HG03095 (cell line): ENCODE measurements around the gene PDE9A.
"Not testable (repeated sequence)": the region's sequence is repeated elsewhere in the genome, so short reads cannot be mapped to it uniquely, and the experiment has no call there.

ENCODE experiments used
- ATAC-seq: cut with Tn5 transposase; IDR thresholded peaks from one replicate; pipeline ENCODE4 v1.9.1; 2021; ENCODE audit warnings: moderate library complexity; ENCODE audit not compliant: unreplicated experiment

PDE9A gene

GRCh38 chr21:42653231-42654061 lies at the start of gene PDE9A:
Gene PDE9A (plus strand): TSS chr21:42653621. CDS start chr21:42653815, 194 bp downstream.
- ATAC-seq = no peak

- no peak for ATAC-seq
Observed at GRCh38 chr21:42607102-42607501, 46.3 kb upstream of the PDE9A start.

- ATAC-seq = no peak
Observed at GRCh38 chr21:42607525-42608102, 45.8 kb upstream of the PDE9A start.

DNA sequence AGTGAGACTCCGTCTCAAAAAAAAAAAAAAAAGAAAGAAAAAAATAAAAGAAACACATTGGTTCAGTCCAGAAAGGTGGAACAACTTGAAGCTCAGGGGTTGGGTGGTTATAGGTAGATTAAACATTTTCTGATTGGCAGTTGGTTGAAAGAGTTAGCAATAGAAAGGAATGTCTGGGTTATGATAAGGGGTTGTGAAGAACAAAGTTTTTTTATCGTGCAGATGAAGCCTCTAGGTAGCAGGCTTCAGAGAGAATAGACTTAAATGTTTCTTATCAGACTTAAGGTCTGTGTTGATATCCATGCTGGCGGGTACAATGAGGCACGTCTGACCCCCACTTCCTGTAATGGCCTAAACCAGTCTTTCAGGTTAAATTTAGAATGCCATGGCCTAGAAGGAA lies 45.0 kb upstream of the PDE9A start:
- no peak for ATAC-seq

- no peak for ATAC-seq
Observed at GRCh38 chr21:42609811-42610210, 43.6 kb upstream of the PDE9A start.

GRCh38 chr21:42611852-42612251 lies 41.6 kb upstream of the PDE9A start:
- ATAC-seq = no peak

- ATAC-seq = no peak
Observed at GRCh38 chr21:42612390-42612789, 41.0 kb upstream of the PDE9A start.

- no peak for ATAC-seq
Observed at GRCh38 chr21:42613756-42614155, 39.7 kb upstream of the PDE9A start.

GRCh38 chr21:42614396-42614795 lies 39.0 kb upstream of the PDE9A start:
- no peak for ATAC-seq

DNA sequence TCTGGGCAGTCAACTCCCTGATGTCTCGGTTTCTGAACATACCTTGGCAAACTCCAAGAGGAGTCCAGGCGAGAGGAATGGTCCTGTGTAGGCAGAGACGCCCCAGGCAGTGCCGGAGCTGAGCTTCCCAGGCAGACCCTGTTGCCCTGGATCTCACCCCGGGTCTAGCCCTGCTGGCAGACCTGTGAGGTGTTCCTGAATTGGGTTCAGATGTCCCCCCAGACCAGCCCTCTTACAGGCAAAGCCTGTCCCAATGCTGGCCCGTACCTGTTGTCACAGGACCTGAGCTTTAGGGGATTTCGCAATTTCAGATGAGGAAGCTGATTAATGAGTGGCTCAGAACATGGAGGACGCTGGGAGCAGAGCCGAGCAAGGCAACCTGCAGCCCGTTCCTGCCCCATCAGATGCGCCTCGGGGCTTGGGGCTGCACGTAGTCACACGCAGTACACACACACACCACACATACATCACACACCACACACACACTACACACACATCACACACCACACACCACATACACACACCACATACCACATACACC lies 38.5 kb upstream of the PDE9A start:
- ATAC-seq = no peak

- ATAC-seq = not testable (repeated sequence)
Observed at GRCh38 chr21:42615377-42615776, 38.0 kb upstream of the PDE9A start.

DNA sequence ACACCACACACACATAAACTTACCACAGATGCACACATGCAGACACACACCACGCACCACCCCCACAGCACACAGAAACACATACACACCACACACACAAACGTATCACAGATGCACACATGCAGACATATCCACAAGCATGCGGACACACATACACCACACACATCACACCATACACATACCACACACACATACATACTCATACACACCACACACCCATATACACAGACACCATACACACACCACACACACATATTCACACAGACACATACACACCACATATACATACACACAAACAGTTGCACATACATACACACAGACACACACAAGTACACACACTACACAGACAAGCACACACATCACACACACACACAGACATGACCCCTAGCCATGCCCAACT lies 37.5 kb upstream of the PDE9A start:
- no peak for ATAC-seq

DNA sequence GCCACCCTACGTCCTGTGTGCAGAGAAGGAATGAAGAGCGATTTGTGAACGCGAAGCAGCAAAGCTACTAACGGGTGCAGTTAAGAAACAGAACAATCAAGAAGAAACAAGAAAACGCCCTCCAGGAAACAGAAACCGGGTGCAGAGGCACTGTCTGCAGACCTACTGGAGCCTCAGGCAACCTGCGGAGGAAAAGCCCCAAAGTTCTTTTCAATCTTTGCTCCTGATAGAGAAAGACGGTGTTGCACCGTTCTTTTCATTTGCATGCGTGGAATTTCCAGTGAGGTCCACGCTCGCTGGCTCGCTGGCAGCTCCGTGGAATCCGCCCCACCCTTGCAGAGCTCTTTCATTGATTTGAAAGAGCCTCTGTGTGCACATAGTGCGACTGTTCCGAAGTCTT lies 37.0 kb upstream of the PDE9A start:
- ATAC-seq = no peak

DNA sequence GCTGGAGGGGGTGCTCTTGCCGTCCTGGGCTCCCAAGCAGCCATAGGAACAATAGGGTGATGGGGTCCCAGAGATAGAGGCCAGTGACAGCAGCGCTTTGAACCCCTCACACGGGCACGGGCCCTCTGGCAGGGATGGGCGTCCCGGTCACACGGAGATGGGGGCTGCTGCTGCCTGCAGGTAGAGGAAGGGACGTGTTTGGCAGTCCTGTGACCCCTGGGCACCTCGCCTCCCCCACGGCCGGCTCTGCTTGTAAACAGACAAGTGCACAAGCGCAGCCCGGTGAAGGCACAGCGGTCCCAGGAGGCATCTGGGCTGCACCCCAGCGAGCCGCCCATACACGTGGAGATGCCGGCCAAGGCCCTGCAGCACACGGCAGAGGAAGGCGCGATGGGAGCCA lies 36.5 kb upstream of the PDE9A start:
- ATAC-seq = no peak

- ATAC-seq = no peak
Observed at GRCh38 chr21:42617486-42617885, 35.9 kb upstream of the PDE9A start.

GRCh38 chr21:42618707-42619102 lies 34.7 kb upstream of the PDE9A start:
- no peak for ATAC-seq

- ATAC-seq = no peak
Observed at GRCh38 chr21:42619166-42619565, 34.3 kb upstream of the PDE9A start.

DNA sequence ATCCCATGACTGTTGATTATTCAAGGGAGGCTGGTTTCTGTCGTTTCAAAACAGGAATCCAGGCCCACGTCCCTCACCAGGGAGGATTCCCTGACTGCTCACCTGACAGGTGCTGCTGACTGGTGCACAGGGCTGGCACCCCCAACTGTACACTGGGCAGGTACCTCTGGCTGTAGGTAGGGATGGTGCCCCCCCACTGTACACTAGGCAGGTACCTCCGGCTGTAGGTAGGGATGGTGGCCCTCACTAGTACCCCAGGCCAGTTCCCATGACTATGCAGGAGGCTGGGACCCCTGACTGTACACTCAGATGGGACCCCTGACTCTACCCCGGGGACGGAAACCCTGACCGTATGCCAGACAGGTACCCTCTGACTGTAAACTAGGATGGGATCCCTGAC lies 33.6 kb upstream of the PDE9A start:
- no peak for ATAC-seq

GRCh38 chr21:42621166-42621818 lies 32.1 kb upstream of the PDE9A start:
- ATAC-seq = no peak

DNA sequence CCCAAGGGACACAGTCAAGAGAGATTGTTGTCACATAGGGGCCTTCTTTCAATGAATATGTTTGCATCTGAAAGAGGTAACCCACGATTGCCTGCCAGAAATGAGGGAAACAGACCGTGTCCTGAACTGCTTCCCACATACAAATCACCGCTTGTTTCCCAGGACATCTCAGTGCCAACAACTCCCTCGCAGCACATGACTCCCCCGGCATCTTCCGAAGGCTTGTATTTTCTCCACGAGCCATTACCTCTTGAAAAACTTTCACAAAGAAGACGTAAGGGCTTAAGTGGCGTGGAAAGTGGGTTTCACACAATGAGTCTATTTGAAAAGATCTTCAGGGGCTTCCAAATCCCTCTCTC lies 31.6 kb upstream of the PDE9A start:
- no peak for ATAC-seq

GRCh38 chr21:42622284-42622683 lies 31.1 kb upstream of the PDE9A start:
- no peak for ATAC-seq

- no peak for ATAC-seq
Observed at GRCh38 chr21:42623694-42624093, 29.7 kb upstream of the PDE9A start.
